Heart left ventricle (tissue), 16 donors: ENCODE data around the gene ENTPD3. TPM values are rescaled to one million over a fixed set of nuclear protein-coding genes. Genes with fewer than 3 reads are reported as not detected.
A peak's percentile ranks its signal among the peaks of the same experiment; 100 is the strongest.

Experiments used
- ATAC-seq, 4 donors: fragments of 200-7000 bp; cut with Tn5 transposase; one replicate each; pipeline ENCODE4 v1.9.1; 2020 to 2022; ENCODE audit warnings: moderate library complexity in 4 of 4, mild to moderate bottlenecking in 3 of 4, moderate number of reproducible peaks in 1 of 4
- DNase-seq, 5 donors: peaks; one replicate each; pipeline ENCODE4 v3.0.0-alpha.2; 2020
- H3K27ac ChIP-seq, 12 donors: fragments of 200-600 bp; sonication (generic) in 4 of 12; one replicate each; pipeline versions ENCODE4 v1.5.0 to v1.8.0; 2016 to 2022; ENCODE audit warnings: mild to moderate bottlenecking in 2 of 12
- H3K27me3 ChIP-seq, 9 donors: fragments of 200-600 bp; sonication (generic) in 2 of 9; one replicate each; pipeline versions ENCODE4 v1.5.1 to v1.8.0; 2016 to 2022; ENCODE audit warnings: mild to moderate bottlenecking in 3 of 9
- H3K36me3 ChIP-seq, 9 donors: fragments of 200-600 bp; sonication (generic) in 2 of 9; one replicate each; pipeline versions ENCODE4 v1.5.0 to v1.8.0; 2018 to 2022; ENCODE audit warnings: mild to moderate bottlenecking in 2 of 9
- H3K4me1 ChIP-seq, 12 donors: fragments of 200-600 bp; sonication (generic) in 4 of 12; one replicate each; pipeline versions ENCODE4 v1.5.0 to v1.8.0; 2016 to 2022; ENCODE audit warnings: mild to moderate bottlenecking in 3 of 12
- H3K4me3 ChIP-seq, 12 donors: fragments of 200-600 bp; sonication (generic) in 4 of 12; one replicate each; pipeline versions ENCODE4 v1.5.0 to v1.8.0; 2017 to 2022; ENCODE audit warnings: mild to moderate bottlenecking in 9 of 12, moderate library complexity in 4 of 12
- H3K9me3 ChIP-seq, 12 donors: fragments of 200-600 bp; sonication (generic) in 4 of 12; one replicate each; pipeline versions ENCODE4 v1.5.0 to v1.8.0; 2016 to 2022; ENCODE audit warnings: mild to moderate bottlenecking in 1 of 12
- CTCF ChIP-seq, 12 donors: fragments of 200-600 bp; sonication (generic) in 4 of 12; IDR thresholded peaks; one replicate each; pipeline versions ENCODE4 v1.5.0 to v1.8.0; 2018 to 2022; ENCODE audit warnings: antibody characterized with exemption in 12 of 12, mild to moderate bottlenecking in 5 of 12
- POLR2A ChIP-seq, 2 donors: fragments of 450-650 bp; IDR thresholded peaks; one replicate each; pipeline ENCODE4 v1.6.1; 2017; ENCODE audit warnings: antibody characterized with exemption in 2 of 2, mild to moderate bottlenecking in 2 of 2, moderate library complexity in 2 of 2
- WGBS, 4 donors: extraction: QIAGEN DNeasy Blood & Tissue Kit in 2 of 4; methylation state at CpG; one replicate each; pipeline versions ENCODE4 v1.1.5 to v1.1.7; 2013 to 2018; 5-methylcytosine and 5-hydroxymethylcytosine counted together
- intact Hi-C, 10 donors: fragments of 100-400 bp; cut with DNase I; formaldehyde crosslinking; loops; one replicate each; pipeline versions ENCODE4 v1.11.1 to v1.14.2; 2022
- polyA plus RNA-seq, 2 donors: library from polyadenylated mRNA; stranded (reverse); fragments of 200-250 nt; gene quantifications; one replicate each; pipeline ENCODE4 v1.2.3, GENCODE V29; 2013
- total RNA-seq, 9 donors: library from RNA; depleted of rRNA in 2 of 9; stranded (reverse); fragments of >200 nt in 2 of 9; fragmentation: NEBNext Ultra II Directional in 3 of 9; extraction: Animal tissue kit (Norgen Biotek cat#: 25700) in 3 of 9; gene quantifications; one replicate each; pipeline versions ENCODE4 v1.1.0 to v1.2.4, GENCODE V29; 2016 to 2023
- donor health status: ischemic (EF 13 %, LVEDD 7.1; RV severe dilation, severe dysfunction).
- donor health status: healthy with polysubstance abuse.
- donor health status: DM: no; HTN: yes; CAD: no.
- donor health status: DM: no; HTN: no; CAD: no.
- donor health status: ischemic (EF 25% LVEDD 6.9; RV normal size, moderate dysfunction).
- donor health status: ischemic (EF 25% LVEDD 5.7; RV mildly dilated, moderate dysfunction).
- donor health status: healthy.
- donor health status: DM: yes; HTN: yes; CAD: no.
- donor health status: ischemic (EF 35%, LVEDD 5.7; RV mildly dilated, moderate dysfunction).
- donor health status: nonischemic (EF 11% LVEDD 7.7; RV severe dilation, severe dysfunction).
- donor health status: DM: yes; HTN: yes; CAD: no.
- donor health status: PGD.
- donor health status: ischemic (EF 29% LVEDD 5.4; RV normal size, mild dysfunction).
- donor health status: nonischemic (EF 23%, LVEDD 6.1; RV moderate dilation, normal function).

The ENTPD3 gene
- total and polyA plus RNA-seq, 11 donors = 0.12 to 0.83 (median 0.32) TPM

- WGBS, 4 donors = 70 to 75% (median 73%) methylated on average over 8 of the region's 8 CpGs
- TF ChIP-seq CTCF (IDR thresholded peaks at IDR 0.05) = no peak
- no peak for TF ChIP-seq POLR2A (IDR thresholded peaks at IDR 0.05)
Measured at GRCh38 chr3:40381904-40382616, 4.9 kb upstream of the ENTPD3 start.

GRCh38 chr3:40382617-40382979 is 4.4 kb upstream of the ENTPD3 start:
- ATAC-seq (no peak), DNase-seq (no peak)
- H3K27me3 ChIP-seq = peaks cover 0 to 9% (median 0%) of the 10 kb centered on the region in 9 donors
- no peak overlapping the region for H3K27ac ChIP-seq
- H3K36me3 ChIP-seq = no peaks in the 10 kb centered on the region
- intact Hi-C loops = no loop called here
- H3K9me3 ChIP-seq = peaks cover 0 to 9% (median 4%) of the 10 kb centered on the region in 12 donors
- H3K4me1 ChIP-seq = peaks cover 0 to 11% (median 2%) of the 10 kb centered on the region in 12 donors
- WGBS, 4 donors = 74 to 81% (median 77%) methylated on average over 2 of the region's 2 CpGs
- no peak overlapping the region for H3K4me3 ChIP-seq
- TF ChIP-seq CTCF (IDR thresholded peaks at IDR 0.05) (no peak), POLR2A (IDR thresholded peaks at IDR 0.05) (no peak)

More at GRCh38 chr3:40381904-40382616, 4.9 kb upstream of the ENTPD3 start:
- peaks cover 0 to 10% (median 4%) of the 10 kb centered on the region in 12 donors for H3K9me3 ChIP-seq
- peaks cover 0 to 9% (median 0%) of the 10 kb centered on the region in 9 donors for H3K27me3 ChIP-seq
- peaks cover 0 to 6% (median 0%) of the 10 kb centered on the region in 12 donors for H3K4me1 ChIP-seq
- H3K4me3 ChIP-seq = no peak overlapping the region
- intact Hi-C loops = no loop called here
- DNase-seq = no peak
- ATAC-seq = no peak
- no peak overlapping the region for H3K27ac ChIP-seq
- H3K36me3 ChIP-seq = no peaks in the 10 kb centered on the region

GRCh38 chr3:40386213-40386612 is 771 bp upstream of the ENTPD3 start:
- no peaks in the 10 kb centered on the region for H3K9me3 ChIP-seq
- H3K4me1 ChIP-seq = peaks cover 0 to 13% (median 2%) of the 10 kb centered on the region in 12 donors
- TF ChIP-seq CTCF (IDR thresholded peaks at IDR 0.05) = no peak
- no peak for TF ChIP-seq POLR2A (IDR thresholded peaks at IDR 0.05)
- intact Hi-C loops = no loop called here
- no peak for DNase-seq
- no peak overlapping the region for H3K27ac ChIP-seq
- no peak for ATAC-seq
- WGBS, 4 donors = 82 to 93% (median 87%) methylated on average over 2 to 3 of the region's 3 CpGs
- peaks cover 0 to 9% (median 0%) of the 10 kb centered on the region in 9 donors for H3K27me3 ChIP-seq
- H3K36me3 ChIP-seq = no peaks in the 10 kb centered on the region
- H3K4me3 ChIP-seq = no peak overlapping the region

GRCh38 chr3:40387895-40388254 is 891 bp downstream of the ENTPD3 start:
- Histone ChIP-seq H3K4me1 (peaks cover 0 to 13% (median 2%) of the 10 kb centered on the region in 12 donors), H3K9me3 (no peaks in the 10 kb centered on the region), H3K27me3 (peaks cover 0 to 9% (median 0%) of the 10 kb centered on the region in 9 donors), H3K36me3 (peaks cover 0 to 9% (median 0%) of the 10 kb centered on the region in 9 donors), H3K27ac (no peak overlapping the region), H3K4me3 (peak overlapping the region in 1 of 12 donors; percentile 60)
- DNase-seq = no peak
- 84 to 96% (median 93%) methylated on average over 10 of the region's 10 CpGs for WGBS, 4 donors
- ATAC-seq = no peak
- intact Hi-C loops = no loop called here
- TF ChIP-seq CTCF (IDR thresholded peaks at IDR 0.05) = no peak
- no peak for TF ChIP-seq POLR2A (IDR thresholded peaks at IDR 0.05)
